Measurements from ENCODE around the gene TRANK1.

Gene TRANK1

DNA sequence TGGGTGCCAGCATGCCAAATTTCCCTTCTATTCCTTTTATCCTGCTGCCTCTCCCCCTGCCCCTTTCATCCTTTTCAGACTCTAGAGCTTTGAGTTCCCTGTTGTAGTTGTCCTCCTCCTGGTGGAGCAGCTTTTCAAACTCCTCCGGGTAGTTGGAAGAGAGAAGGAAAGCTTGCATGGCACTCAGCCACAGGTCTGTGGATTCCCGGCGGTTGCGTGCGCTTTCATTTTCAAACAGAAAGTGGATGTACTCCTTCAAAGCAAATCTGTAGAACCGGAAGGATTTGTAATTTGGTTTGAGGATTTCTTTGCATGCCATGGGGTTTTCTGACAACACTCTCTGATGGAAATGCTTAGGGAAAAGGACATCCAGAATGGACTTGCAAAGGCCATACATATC lies 112.4 kb downstream of the TRANK1 start:
- TF ChIP-seq GLIS3 (CRISPR knock-in tag; IDR thresholded peaks at IDR 0.05), result no peak
- no peak for TF ChIP-seq TOX (CRISPR knock-in tag; IDR thresholded peaks at IDR 0.05; ENCODE audit: borderline replicate concordance)
- no peak for TF ChIP-seq ZNF8 (CRISPR knock-in tag; IDR thresholded peaks at IDR 0.05)
- TF ChIP-seq CREB5 (CRISPR knock-in tag; IDR thresholded peaks at IDR 0.05; ENCODE audit: low read depth), result no peak
- no peak for TF ChIP-seq RARB (CRISPR knock-in tag; IDR thresholded peaks at IDR 0.05)
- no peak for TF ChIP-seq ZC3H10 (CRISPR knock-in tag; IDR thresholded peaks at IDR 0.05)
- TF ChIP-seq TCF4 (CRISPR knock-in tag; IDR thresholded peaks at IDR 0.05; ENCODE audit: borderline replicate concordance), result no peak
- no peak for TF ChIP-seq ARNTL (CRISPR knock-in tag; IDR thresholded peaks at IDR 0.05; ENCODE audit: borderline replicate concordance, low read depth)
- no peak for TF ChIP-seq ZNF70 (CRISPR knock-in tag; IDR thresholded peaks at IDR 0.05)
- no peak for TF ChIP-seq CSRNP3 (CRISPR knock-in tag; IDR thresholded peaks at IDR 0.05)
- TF ChIP-seq PATZ1 (CRISPR knock-in tag; IDR thresholded peaks at IDR 0.05; ENCODE audit: borderline replicate concordance), result no peak
- no peak for TF ChIP-seq ZNF565 (CRISPR knock-in tag; conservative IDR thresholded peaks at IDR 0.05; ENCODE audit: low read depth)
- TF ChIP-seq ZFP30 (CRISPR knock-in tag; IDR thresholded peaks at IDR 0.05), result no peak
- no peak for TF ChIP-seq CSDC2 (CRISPR knock-in tag; IDR thresholded peaks at IDR 0.05)
- no peak for TF ChIP-seq POU6F1 (CRISPR knock-in tag; IDR thresholded peaks at IDR 0.05; ENCODE audit: borderline replicate concordance, low read depth)
- no peak for TF ChIP-seq SNAI2 (CRISPR knock-in tag; IDR thresholded peaks at IDR 0.05)
- TF ChIP-seq PPARA (CRISPR knock-in tag; IDR thresholded peaks at IDR 0.05; ENCODE audit: borderline replicate concordance), result no peak
- TF ChIP-seq ESRRG (CRISPR knock-in tag; IDR thresholded peaks at IDR 0.05), result no peak
- no peak for TF ChIP-seq BACH2 (CRISPR knock-in tag; IDR thresholded peaks at IDR 0.05; ENCODE audit: borderline replicate concordance)
- no peak for ATAC-seq

GRCh38 chr3:36827133-36827532 lies 117.7 kb downstream of the TRANK1 start:
- ATAC-seq, result no peak
- no peak for TF ChIP-seq BACH2 (CRISPR knock-in tag; IDR thresholded peaks at IDR 0.05; ENCODE audit: borderline replicate concordance)
- TF ChIP-seq ESRRG (CRISPR knock-in tag; IDR thresholded peaks at IDR 0.05), result no peak
- no peak for TF ChIP-seq CSRNP3 (CRISPR knock-in tag; IDR thresholded peaks at IDR 0.05)
- no peak for TF ChIP-seq RARB (CRISPR knock-in tag; IDR thresholded peaks at IDR 0.05)
- TF ChIP-seq TOX (CRISPR knock-in tag; IDR thresholded peaks at IDR 0.05; ENCODE audit: borderline replicate concordance), result no peak
- no peak for TF ChIP-seq ISL1 (CRISPR knock-in tag; IDR thresholded peaks at IDR 0.05)
- no peak for TF ChIP-seq CREB5 (CRISPR knock-in tag; IDR thresholded peaks at IDR 0.05; ENCODE audit: low read depth)
- TF ChIP-seq ZNF8 (CRISPR knock-in tag; IDR thresholded peaks at IDR 0.05), result no peak
- no peak for TF ChIP-seq ZNF565 (CRISPR knock-in tag; conservative IDR thresholded peaks at IDR 0.05; ENCODE audit: low read depth)
- TF ChIP-seq TCF4 (CRISPR knock-in tag; IDR thresholded peaks at IDR 0.05; ENCODE audit: borderline replicate concordance), result no peak
- TF ChIP-seq PATZ1 (CRISPR knock-in tag; IDR thresholded peaks at IDR 0.05; ENCODE audit: borderline replicate concordance), result no peak
- no peak for TF ChIP-seq POU6F1 (CRISPR knock-in tag; IDR thresholded peaks at IDR 0.05; ENCODE audit: borderline replicate concordance, low read depth)

Data from SK-N-SH treated with all-trans-retinoic acid at 6 μM for 48 hours (cell line).